GM06990 (cell line): ENCODE results near the gene EGR1.

ENCODE experiments used
- DNase-seq: peaks from one replicate; pipeline ENCODE4 v3.0.0-alpha.2; 2011; ENCODE audit not compliant: insufficient read length; ENCODE audit errors: extremely low read depth
- H3K27me3 ChIP-seq: replicated peaks from 2 replicates; pipeline ENCODE4 v1.6.0; 2011; ENCODE audit warnings: low read length; ENCODE audit not compliant: control insufficient read depth, insufficient read depth
- H3K36me3 ChIP-seq: 2 replicates; pipeline ENCODE4 v1.5.1; 2011; ENCODE audit warnings: low read length; ENCODE audit not compliant: control insufficient read depth, insufficient read depth
- H3K4me3 ChIP-seq: replicated peaks from 2 replicates; pipeline ENCODE4 v1.5.1; 2011; ENCODE audit warnings: low read depth, mild to moderate bottlenecking, control low read depth, low read length
- TF ChIP-seq, protein P1 (sequence below): IDR thresholded peaks from 2 replicates; pipeline ENCODE4 v1.5.1; 2011; ENCODE audit warnings: low read length, control low read depth, mild to moderate bottlenecking, inconsistent platforms; ENCODE audit not compliant: insufficient read depth, poor library complexity, severe bottlenecking

Gene EGR1

DNA sequence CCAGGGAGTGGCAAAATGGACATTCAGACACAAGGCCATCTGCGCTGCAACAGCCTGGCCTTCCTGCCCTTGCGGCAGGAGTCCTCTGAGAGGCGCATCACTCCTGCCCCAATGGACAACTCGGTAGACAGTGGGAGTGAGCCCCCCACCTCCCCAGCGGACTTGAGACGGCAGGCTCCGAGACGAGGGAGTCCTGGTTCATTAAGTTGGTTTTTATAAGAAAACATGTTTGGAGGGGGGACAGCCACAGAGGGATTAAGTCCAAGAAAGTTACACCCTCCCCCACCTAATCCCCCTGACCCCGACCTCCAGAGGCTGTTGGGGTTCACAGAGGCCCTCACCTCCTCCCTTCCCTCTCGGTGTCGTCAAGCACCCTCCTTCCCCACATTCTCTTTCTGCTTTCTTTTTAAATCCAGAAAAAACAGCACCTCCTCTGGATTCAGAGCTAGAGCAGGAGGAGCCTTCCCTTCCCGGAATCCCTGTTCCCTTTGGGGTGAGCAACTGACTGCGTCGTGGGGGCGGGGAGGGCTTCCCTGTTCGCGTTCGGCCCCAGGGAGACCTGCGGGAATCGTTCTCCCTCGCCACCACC, 1.8 kb upstream of the EGR1 start:
- Histone ChIP-seq H3K27me3 (no peaks in the 10 kb centered on the region; the same call in 1 of the 2 replicates), H3K4me3 (peak overlapping the region; percentile 67), H3K36me3 (no peaks in the 10 kb centered on the region)
- DNase-seq: no peak
- TF ChIP-seq, protein P1, sequence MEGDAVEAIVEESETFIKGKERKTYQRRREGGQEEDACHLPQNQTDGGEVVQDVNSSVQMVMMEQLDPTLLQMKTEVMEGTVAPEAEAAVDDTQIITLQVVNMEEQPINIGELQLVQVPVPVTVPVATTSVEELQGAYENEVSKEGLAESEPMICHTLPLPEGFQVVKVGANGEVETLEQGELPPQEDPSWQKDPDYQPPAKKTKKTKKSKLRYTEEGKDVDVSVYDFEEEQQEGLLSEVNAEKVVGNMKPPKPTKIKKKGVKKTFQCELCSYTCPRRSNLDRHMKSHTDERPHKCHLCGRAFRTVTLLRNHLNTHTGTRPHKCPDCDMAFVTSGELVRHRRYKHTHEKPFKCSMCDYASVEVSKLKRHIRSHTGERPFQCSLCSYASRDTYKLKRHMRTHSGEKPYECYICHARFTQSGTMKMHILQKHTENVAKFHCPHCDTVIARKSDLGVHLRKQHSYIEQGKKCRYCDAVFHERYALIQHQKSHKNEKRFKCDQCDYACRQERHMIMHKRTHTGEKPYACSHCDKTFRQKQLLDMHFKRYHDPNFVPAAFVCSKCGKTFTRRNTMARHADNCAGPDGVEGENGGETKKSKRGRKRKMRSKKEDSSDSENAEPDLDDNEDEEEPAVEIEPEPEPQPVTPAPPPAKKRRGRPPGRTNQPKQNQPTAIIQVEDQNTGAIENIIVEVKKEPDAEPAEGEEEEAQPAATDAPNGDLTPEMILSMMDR: no peak

GRCh38 chr5:138464008-138464387, 1.3 kb upstream of the EGR1 start:
- no peaks in the 10 kb centered on the region; the same call in 1 of the 2 replicates for H3K27me3 ChIP-seq

DNA sequence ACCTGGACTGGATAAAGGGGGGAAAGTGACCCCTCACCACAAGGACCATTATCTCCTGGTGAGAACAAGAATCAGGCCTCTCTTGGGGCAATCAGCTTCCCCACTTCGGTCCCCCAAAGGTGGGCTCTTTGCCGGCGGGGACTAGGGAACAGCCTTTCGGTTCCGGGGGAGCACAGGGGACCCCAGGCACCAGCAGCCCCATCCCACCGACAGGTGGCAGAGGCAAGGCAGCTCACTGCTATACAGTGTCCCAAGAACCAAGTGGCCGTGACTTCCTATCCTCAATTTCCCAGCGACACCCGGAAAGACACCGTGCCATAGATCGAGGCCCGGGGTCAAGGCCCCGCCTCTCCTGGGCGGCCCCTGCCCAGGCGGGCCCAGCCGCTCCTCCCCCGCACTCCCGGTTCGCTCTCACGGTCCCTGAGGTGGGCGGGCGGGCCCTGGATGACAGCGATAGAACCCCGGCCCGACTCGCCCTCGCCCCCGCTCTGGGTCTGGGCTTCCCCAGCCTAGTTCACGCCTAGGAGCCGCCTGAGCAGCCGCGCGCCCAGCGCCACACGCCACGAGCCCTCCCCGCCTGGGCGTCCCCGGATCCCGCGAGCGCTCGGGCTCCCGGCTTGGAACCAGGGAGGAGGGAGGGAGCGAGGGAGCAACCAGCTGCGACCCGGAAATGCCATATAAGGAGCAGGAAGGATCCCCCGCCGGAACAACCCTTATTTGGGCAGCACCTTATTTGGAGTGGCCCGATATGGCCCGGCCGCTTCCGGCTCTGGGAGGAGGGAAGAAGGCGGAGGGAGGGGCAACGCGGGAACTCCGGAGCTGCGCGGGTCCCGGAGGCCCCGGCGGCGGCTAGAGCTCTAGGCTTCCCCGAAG, 655 bp upstream of the EGR1 start:
- peak; percentile 94 for DNase-seq
- Histone ChIP-seq H3K4me3 (peak overlapping the region; percentile 66), H3K27me3 (no peaks in the 10 kb centered on the region; the same call in 1 of the 2 replicates), H3K36me3 (no peaks in the 10 kb centered on the region)
- TF ChIP-seq, protein P1: no peak

More at GRCh38 chr5:138464008-138464387, 1.3 kb upstream of the EGR1 start:
- DNase-seq: peak; percentile 97
- peak overlapping the region; percentile 67 for H3K4me3 ChIP-seq
- H3K36me3 ChIP-seq: no peaks in the 10 kb centered on the region
- TF ChIP-seq, protein P1: peak; percentile 70

GRCh38 chr5:138466125-138466899, 1.0 kb downstream of the EGR1 start:
- DNase-seq: peak; percentile 34
- TF ChIP-seq, protein P1: no peak
- Histone ChIP-seq H3K4me3 (peak overlapping the region; percentile 66), H3K27me3 (no peaks in the 10 kb centered on the region; the same call in 1 of the 2 replicates), H3K36me3 (no peaks in the 10 kb centered on the region)

DNA sequence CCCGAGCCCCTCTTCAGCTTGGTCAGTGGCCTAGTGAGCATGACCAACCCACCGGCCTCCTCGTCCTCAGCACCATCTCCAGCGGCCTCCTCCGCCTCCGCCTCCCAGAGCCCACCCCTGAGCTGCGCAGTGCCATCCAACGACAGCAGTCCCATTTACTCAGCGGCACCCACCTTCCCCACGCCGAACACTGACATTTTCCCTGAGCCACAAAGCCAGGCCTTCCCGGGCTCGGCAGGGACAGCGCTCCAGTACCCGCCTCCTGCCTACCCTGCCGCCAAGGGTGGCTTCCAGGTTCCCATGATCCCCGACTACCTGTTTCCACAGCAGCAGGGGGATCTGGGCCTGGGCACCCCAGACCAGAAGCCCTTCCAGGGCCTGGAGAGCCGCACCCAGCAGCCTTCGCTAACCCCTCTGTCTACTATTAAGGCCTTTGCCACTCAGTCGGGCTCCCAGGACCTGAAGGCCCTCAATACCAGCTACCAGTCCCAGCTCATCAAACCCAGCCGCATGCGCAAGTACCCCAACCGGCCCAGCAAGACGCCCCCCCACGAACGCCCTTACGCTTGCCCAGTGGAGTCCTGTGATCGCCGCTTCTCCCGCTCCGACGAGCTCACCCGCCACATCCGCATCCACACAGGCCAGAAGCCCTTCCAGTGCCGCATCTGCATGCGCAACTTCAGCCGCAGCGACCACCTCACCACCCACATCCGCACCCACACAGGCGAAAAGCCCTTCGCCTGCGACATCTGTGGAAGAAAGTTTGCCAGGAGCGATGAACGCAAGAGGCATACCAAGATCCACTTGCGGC, 1.8 kb downstream of the EGR1 start:
- H3K4me3 ChIP-seq: no peak overlapping the region
- TF ChIP-seq, protein P1: no peak
- DNase-seq: peak; percentile 38

More for the DNA sequence above, 1.8 kb downstream of the EGR1 start:
- Histone ChIP-seq H3K27me3 (no peaks in the 10 kb centered on the region; the same call in 1 of the 2 replicates), H3K36me3 (no peaks in the 10 kb centered on the region)
